ENCODE results near the gene TOB1.
A peak's percentile ranks its signal among the peaks of the same experiment; 100 is the strongest.

TOB1 gene

GRCh38 chr17:50864747-50865059, 1.5 kb downstream of the TOB1 start:
- no peak for TF ChIP-seq USF1 (IDR thresholded peaks at IDR 0.05)
- TF ChIP-seq TCF12 (IDR thresholded peaks at IDR 0.05; ENCODE audit: low read depth), result no peak
- no peak for TF ChIP-seq NFIC (IDR thresholded peaks at IDR 0.05)
- TF ChIP-seq EP300 (IDR thresholded peaks at IDR 0.05; ENCODE audit: borderline replicate concordance), result no peak
- no peak for TF ChIP-seq EGR1 (IDR thresholded peaks at IDR 0.05)
- TF ChIP-seq REST (IDR thresholded peaks at IDR 0.05; ENCODE audit: low read depth), result no peak
- TF ChIP-seq CEBPB (IDR thresholded peaks at IDR 0.05), result no peak
- no peak for TF ChIP-seq FOXM1 (IDR thresholded peaks at IDR 0.05; ENCODE audit: borderline replicate concordance, low read depth)
- no peak for TF ChIP-seq ZBTB7A (IDR thresholded peaks at IDR 0.05; ENCODE audit: low read depth)
- TF ChIP-seq RAD21 (IDR thresholded peaks at IDR 0.05; ENCODE audit: low read depth), result no peak
- no peak for TF ChIP-seq TEAD4 (IDR thresholded peaks at IDR 0.05)
- no peak for TF ChIP-seq TAF1 (IDR thresholded peaks at IDR 0.05; ENCODE audit: low read depth)
- TF ChIP-seq MAX (IDR thresholded peaks at IDR 0.05), result no peak

GRCh38 chr17:50863931-50864330, 2.2 kb downstream of the TOB1 start:
- TF ChIP-seq MAX (IDR thresholded peaks at IDR 0.05) (no peak), TEAD4 (IDR thresholded peaks at IDR 0.05) (no peak)

GRCh38 chr17:50863221-50863843, 2.8 kb downstream of the TOB1 start:
- TF ChIP-seq RAD21 (IDR thresholded peaks at IDR 0.05; ENCODE audit: low read depth) (peak; percentile 68), MAX (IDR thresholded peaks at IDR 0.05) (no peak), FOXM1 (IDR thresholded peaks at IDR 0.05; ENCODE audit: borderline replicate concordance, low read depth) (no peak)

- TF ChIP-seq EP300 (IDR thresholded peaks at IDR 0.05; ENCODE audit: borderline replicate concordance), result no peak
- TF ChIP-seq RAD21 (IDR thresholded peaks at IDR 0.05; ENCODE audit: low read depth), result no peak
- TF ChIP-seq REST (IDR thresholded peaks at IDR 0.05; ENCODE audit: low read depth), result no peak
- TF ChIP-seq NFIC (IDR thresholded peaks at IDR 0.05), result no peak
- no peak for TF ChIP-seq TAF1 (IDR thresholded peaks at IDR 0.05; ENCODE audit: low read depth)
- no peak for TF ChIP-seq CREB1 (IDR thresholded peaks at IDR 0.05; ENCODE audit: low read depth)
- TF ChIP-seq TCF12 (IDR thresholded peaks at IDR 0.05; ENCODE audit: low read depth), result no peak
These were observed 4.2 kb downstream of the TOB1 start for GRCh38 chr17:50861822-50862528.

GRCh38 chr17:50861334-50861676, 4.8 kb downstream of the TOB1 start:
- TF ChIP-seq EGR1 (IDR thresholded peaks at IDR 0.05) (no peak), FOXM1 (IDR thresholded peaks at IDR 0.05; ENCODE audit: borderline replicate concordance, low read depth) (no peak), CEBPB (IDR thresholded peaks at IDR 0.05) (no peak), TEAD4 (IDR thresholded peaks at IDR 0.05) (no peak), ZBTB7A (IDR thresholded peaks at IDR 0.05; ENCODE audit: low read depth) (no peak), MAX (IDR thresholded peaks at IDR 0.05) (no peak), USF1 (IDR thresholded peaks at IDR 0.05) (no peak), TCF12 (IDR thresholded peaks at IDR 0.05; ENCODE audit: low read depth) (no peak), RAD21 (IDR thresholded peaks at IDR 0.05; ENCODE audit: low read depth) (no peak), CREB1 (IDR thresholded peaks at IDR 0.05; ENCODE audit: low read depth) (no peak), YY1 (IDR thresholded peaks at IDR 0.05; ENCODE audit: low read depth) (no peak), EP300 (IDR thresholded peaks at IDR 0.05; ENCODE audit: borderline replicate concordance) (no peak), TAF1 (IDR thresholded peaks at IDR 0.05; ENCODE audit: low read depth) (no peak), NFIC (IDR thresholded peaks at IDR 0.05) (no peak), REST (IDR thresholded peaks at IDR 0.05; ENCODE audit: low read depth) (no peak)

Measured in Ishikawa (cell line).